Measurements from ENCODE around the gene MT1B. TPM values are rescaled to one million over a fixed set of nuclear protein-coding genes. Genes with fewer than 3 reads are reported as not detected.

MT1B gene
- total RNA-seq, 1 experiment from 2014 or later: not detected

DNA sequence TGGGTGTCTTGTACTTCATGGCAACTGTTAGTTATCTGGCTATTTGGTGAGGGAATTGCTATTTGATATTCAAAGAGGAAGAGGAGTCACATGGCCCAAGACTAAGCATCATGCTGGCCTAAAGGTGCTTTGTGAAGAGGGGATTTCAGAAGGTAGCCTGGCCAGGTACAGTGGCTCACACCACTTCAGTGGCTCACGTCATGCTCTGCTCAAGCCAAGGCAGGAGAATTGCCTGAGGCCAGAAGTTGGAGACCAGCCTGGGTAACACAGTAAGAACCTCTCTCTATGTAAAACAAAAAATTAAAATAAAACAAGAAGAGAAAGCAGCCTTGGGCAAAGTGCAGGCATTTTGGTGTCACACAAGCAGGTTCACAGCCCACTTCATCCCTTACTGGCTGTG, 6.4 kb upstream of the MT1B start:
- Mint-ChIP-seq H3K4me3 (no peak overlapping the region; a peak in 1 of 5 replicates), H3K27me3 (ENCODE audit: low read depth) (peaks cover 95% of the 10 kb centered on the region), H3K27ac (no peak overlapping the region), H3K4me1 (peaks cover 16 to 29% of the 10 kb centered on the region in 2 experiments), H3K36me3 (ENCODE audit: insufficient read depth in 1 of 3, low read depth in 3 of 3) (no peaks in the 10 kb centered on the region), H3K9me3 (no peaks in the 10 kb centered on the region; a peak in 1 of 5 replicates)
- no peak overlapping the region for H3K56ac ChIP-seq (ENCODE audit: insufficient read length, low read depth, low read length)
- no peak overlapping the region for H4K5ac ChIP-seq (ENCODE audit: insufficient read length, low read depth, low read length)
- no peak overlapping the region for H2AK5ac ChIP-seq (ENCODE audit: insufficient read length, low read length)
- whole genome bisulfite sequencing (ENCODE audit: extremely low coverage, insufficient read length, low lambda C conversion rate): no CpG with 5 or more reads among the region's 1 CpG
- H2BK12ac ChIP-seq (ENCODE audit: insufficient read length, low read depth, low read length): no peak overlapping the region
- no peaks in the 10 kb centered on the region for H3K79me2 ChIP-seq (ENCODE audit: insufficient read depth, low read length)
- no peak overlapping the region for H4K91ac ChIP-seq (ENCODE audit: insufficient read length, low read depth, low read length)
- no peak overlapping the region for H2AFZ ChIP-seq (ENCODE audit: low read length)
- no peak for DNase-seq
- no peak overlapping the region for H3K23ac ChIP-seq (ENCODE audit: insufficient read length, low read depth, low read length)
- no peak overlapping the region for H3K9ac ChIP-seq (ENCODE audit: extremely low read depth, insufficient read length, low read length)
- H3K23me2 ChIP-seq (ENCODE audit: insufficient read length, low read depth, low read length, poor library complexity, severe bottlenecking): no peaks in the 10 kb centered on the region
- H3T11ph ChIP-seq (ENCODE audit: low read length): no peak overlapping the region
- no peak overlapping the region for H2BK20ac ChIP-seq (ENCODE audit: low read depth, low read length, poor library complexity, severe bottlenecking)
- no peak for TF ChIP-seq CTCF (conservative IDR thresholded peaks at IDR 0.05)
- no peak overlapping the region for H3K14ac ChIP-seq (ENCODE audit: insufficient read depth, low read length)
- H2BK5ac ChIP-seq (ENCODE audit: insufficient read length, low read length): no peak overlapping the region
- H3K18ac ChIP-seq (ENCODE audit: insufficient read length, low read depth, low read length): no peak overlapping the region
- peaks cover 63% of the 10 kb centered on the region; the same call in 1 of the 2 replicates for H3K27me3 ChIP-seq (ENCODE audit: insufficient read depth, low read length)
- H4K8ac ChIP-seq (replicated peaks; ENCODE audit: insufficient read length, low read depth, low read length): no peak overlapping the region
- H3K79me1 ChIP-seq (ENCODE audit: insufficient read depth, low read depth, low read length, poor library complexity, severe bottlenecking): no peaks in the 10 kb centered on the region
- H3K4ac ChIP-seq (ENCODE audit: low read depth, low read length): no peak overlapping the region
- no peaks in the 10 kb centered on the region for H4K20me1 ChIP-seq (ENCODE audit: control insufficient read depth, insufficient read depth, insufficient read length)
- H3K4me1 ChIP-seq (ENCODE audit: insufficient read depth, low read length): no peaks in the 10 kb centered on the region
- no peak overlapping the region for H2BK15ac ChIP-seq (ENCODE audit: low read depth, low read length)
- H3K27ac ChIP-seq (ENCODE audit: insufficient read length, low read depth, low read length): no peak overlapping the region
- H2BK120ac ChIP-seq (ENCODE audit: low read depth, low read length, poor library complexity, severe bottlenecking): no peak overlapping the region
- H3K9me3 ChIP-seq (ENCODE audit: control insufficient read depth, low read depth, low read length): no peaks in the 10 kb centered on the region
- H3K4me2 ChIP-seq (ENCODE audit: insufficient read depth, insufficient read length, low read length): no peak overlapping the region

Measured in H9 (cell line).